GM18508 (cell line): ENCODE results near the gene SLC8A2.

Experiments used
- ATAC-seq: cut with Tn5 transposase; IDR thresholded peaks from one replicate; pipeline ENCODE4 v1.9.1; 2021; ENCODE audit warnings: moderate number of reproducible peaks; ENCODE audit not compliant: insufficient read depth, unreplicated experiment

Gene SLC8A2, protein sequence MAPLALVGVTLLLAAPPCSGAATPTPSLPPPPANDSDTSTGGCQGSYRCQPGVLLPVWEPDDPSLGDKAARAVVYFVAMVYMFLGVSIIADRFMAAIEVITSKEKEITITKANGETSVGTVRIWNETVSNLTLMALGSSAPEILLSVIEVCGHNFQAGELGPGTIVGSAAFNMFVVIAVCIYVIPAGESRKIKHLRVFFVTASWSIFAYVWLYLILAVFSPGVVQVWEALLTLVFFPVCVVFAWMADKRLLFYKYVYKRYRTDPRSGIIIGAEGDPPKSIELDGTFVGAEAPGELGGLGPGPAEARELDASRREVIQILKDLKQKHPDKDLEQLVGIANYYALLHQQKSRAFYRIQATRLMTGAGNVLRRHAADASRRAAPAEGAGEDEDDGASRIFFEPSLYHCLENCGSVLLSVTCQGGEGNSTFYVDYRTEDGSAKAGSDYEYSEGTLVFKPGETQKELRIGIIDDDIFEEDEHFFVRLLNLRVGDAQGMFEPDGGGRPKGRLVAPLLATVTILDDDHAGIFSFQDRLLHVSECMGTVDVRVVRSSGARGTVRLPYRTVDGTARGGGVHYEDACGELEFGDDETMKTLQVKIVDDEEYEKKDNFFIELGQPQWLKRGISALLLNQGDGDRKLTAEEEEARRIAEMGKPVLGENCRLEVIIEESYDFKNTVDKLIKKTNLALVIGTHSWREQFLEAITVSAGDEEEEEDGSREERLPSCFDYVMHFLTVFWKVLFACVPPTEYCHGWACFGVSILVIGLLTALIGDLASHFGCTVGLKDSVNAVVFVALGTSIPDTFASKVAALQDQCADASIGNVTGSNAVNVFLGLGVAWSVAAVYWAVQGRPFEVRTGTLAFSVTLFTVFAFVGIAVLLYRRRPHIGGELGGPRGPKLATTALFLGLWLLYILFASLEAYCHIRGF

DNA sequence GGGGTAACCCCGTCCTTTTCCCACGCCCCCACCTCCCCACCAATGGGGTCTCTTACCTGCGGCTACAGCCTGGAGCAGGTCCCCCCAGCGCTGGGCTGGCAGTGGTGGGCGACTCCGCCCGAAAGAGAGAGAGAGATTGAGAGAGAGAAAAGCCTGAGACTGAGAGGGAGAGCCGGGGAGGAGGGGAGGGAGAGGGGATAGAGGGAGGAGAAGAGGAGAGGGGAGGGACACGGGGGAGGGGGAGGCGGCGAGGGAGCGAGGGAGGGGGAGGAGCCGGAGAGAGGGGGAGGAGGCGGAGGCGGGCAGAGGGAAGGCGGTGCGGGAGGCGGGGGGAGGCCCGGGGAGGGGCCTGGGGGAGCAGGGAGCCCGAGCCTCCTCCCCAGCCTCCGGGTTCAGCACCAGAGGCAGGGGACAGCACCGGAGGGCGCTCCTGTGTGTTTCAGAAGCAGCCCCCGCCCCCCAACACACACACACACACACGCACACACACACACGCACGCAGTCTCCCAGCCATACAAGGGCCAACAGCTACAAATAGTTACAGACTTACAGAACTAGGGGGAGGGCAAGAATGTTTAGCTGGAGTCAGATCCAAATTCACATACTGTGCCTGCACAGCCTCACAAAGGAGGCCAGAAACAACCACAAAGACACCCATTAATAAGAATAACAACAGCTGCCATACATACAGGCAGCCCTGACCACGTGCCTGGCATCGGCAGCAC is at the start of gene SLC8A2:
Gene SLC8A2 (minus strand): TSS at position 161 of the 725 bp plus-strand sequence. CDS start 5,490 bp downstream, outside the sequence.
- no peak for ATAC-seq

DNA sequence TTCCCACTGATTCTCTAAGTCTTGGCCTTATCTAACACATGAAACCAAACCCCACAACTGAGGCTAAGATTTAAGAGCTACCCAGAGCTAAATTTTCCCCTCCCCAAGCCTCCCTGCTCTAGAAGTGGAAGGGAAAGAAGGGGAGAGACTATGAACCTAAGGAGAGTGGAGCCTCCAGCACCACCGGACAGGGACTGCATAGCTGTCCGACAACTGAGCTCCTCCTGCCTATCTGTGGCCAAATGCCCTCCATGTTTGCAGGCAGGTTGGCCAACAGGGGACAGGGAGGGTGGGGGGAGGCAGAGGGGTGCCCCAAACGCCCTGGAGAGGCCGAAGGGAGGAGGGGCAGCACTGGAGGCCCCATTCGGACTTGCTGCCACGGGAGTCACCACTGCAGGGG is 49.1 kb upstream of the SLC8A2 start:
- no peak for ATAC-seq

DNA sequence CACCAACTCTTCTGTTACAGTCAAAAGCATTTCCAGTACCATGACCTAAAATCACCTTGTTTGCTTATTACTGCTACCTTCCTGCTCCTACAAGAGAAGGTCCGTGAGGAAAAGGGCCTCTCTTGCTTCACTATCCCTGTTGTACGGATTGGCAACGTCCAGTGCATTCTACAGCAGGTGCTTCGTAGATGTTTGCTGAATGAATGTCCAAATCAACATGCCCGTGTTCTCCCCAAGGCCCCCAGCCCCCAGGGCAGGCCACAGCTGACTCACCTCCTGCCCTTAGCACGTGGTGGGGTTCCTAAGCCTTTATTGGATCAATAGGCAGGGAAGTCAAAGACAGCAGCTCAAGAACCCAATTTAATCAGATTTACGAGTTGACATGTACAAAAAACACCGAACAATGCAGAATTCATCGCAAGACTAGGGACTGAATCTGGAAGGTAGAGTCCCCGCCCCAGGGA is 48.7 kb upstream of the SLC8A2 start:
- ATAC-seq, result no peak

DNA sequence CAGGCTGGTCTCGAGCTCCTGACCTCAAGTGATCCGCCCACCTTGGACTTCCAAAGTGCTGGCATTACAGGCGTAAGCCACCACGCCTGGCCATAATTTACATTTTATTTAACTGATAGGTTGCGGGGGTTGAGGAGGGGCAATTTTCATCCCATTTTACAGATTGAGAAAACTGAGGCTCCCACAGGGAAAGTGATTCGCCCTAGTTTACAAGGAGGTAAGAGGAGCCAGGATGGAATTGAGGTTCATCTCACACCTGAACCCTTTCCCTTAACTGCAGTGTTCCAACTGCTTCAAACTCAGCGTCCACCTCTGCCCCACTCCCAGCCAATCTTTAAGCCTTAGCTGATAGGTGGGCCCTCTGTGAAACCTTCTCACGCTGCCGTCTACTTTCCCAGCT is 47.2 kb upstream of the SLC8A2 start:
- ATAC-seq, result no peak

DNA sequence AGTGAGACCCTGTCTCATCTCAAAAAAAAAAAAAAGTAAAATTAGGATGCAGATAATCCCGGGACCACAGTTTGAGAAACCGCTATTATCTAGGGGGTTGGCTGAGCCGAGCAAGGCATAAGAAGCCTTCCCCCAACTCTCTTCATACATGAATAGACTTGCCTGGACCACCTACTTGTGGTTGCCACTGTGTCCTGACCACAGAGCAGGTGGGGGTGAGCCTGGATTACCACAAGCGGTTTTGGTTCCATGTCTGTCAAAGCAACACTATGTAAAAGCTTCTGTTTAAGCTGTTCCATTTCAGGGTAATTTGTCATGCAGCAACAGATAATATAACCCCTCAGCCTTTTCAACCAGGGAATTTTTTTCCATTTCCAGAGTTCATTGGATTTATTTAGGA is 46.4 kb upstream of the SLC8A2 start:
- no peak for ATAC-seq

DNA sequence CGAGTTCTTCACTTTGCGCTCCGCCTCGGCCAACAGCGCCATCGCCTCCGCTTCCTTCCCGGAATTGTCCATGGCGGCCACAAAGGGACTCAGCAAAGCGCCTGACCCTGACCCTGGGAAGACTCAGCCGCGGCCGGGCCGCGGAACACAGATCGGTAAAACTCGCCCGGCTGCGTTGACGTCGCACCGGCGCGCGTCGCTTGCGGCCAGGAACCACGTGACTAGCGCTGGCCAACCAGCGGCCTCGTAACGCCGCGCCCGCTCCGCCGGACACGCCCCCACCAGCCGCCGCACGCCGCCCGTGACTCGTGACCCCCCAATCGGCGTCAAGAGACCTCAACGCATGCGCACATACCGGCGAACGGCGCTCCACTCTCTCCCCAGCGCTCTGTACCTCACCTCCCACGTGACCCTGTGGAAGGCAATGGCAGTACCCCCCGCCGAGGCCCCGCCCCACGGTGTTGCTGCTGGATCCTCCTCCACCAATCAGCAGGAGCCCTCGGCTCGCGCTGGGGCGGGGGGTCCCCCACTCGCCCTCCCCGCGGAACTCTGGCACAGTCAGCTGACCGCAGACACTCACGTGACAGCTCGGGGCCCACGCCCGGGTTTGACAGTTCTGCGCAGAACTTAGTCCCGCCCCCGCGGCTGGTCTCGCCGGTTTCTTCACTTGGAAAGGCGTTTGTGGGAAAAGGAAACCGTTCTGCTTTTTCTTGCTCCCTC is 43.3 kb upstream of the SLC8A2 start, which contains the start of gene NAPA:
Gene NAPA (minus strand): TSS at position 195 of the 720 bp plus-strand sequence. CDS start 123 bp downstream, at position 72.
- peak; percentile 67 for ATAC-seq

DNA sequence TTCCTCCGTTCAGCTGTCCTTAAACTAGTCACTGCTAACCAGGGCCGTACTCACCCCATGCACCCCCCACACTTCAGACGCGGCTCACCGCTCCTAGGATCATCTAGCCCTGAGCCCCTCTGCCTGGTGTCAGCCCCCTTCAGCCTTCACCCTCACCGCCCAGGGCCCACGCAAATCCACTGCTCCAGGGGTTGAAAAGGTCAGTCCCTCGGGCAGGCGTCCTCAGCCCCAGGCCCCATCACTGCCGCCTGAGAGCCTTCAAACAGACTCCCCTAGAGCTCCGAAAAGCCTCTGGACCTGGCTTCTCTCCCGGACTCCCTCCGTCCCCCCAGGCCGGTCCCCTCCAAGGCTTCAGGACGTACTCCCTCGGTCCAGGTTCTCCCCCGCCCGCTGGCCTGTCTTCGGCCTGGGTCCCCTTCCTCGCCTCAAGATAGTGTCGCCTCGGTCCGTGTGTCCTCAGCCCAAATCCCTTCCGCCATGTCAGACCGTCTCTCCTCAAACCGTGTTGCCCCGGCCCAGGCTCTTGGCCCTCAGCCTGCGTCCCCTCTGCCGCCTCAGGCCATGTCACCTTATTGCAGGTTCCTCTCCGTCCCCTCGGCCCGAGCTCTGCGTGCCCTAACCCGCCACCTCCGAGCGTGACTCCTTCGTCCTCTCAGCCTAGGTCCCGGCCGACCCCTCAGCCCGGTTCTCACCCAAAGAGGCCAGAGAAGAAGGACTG is 42.6 kb upstream of the SLC8A2 start:
- no peak for ATAC-seq

DNA sequence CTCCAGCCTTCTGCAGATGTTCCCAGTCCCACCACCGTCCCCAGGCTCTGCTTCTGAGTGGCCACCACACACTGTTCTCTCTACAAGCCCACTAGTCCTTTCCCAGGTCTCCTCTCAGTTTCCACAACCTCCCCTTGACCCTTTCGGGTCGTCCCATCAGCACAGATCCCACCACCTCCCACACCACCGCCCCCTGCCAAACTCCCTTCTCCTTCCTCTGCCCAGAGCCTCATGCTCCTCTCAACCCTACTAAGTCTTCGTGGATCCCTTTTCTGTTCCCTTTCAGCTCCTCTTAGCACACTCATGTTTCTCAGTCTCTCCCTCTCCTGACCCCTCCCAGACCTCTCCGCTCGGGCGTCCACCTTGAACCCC is 41.2 kb upstream of the SLC8A2 start:
- no peak for ATAC-seq

DNA sequence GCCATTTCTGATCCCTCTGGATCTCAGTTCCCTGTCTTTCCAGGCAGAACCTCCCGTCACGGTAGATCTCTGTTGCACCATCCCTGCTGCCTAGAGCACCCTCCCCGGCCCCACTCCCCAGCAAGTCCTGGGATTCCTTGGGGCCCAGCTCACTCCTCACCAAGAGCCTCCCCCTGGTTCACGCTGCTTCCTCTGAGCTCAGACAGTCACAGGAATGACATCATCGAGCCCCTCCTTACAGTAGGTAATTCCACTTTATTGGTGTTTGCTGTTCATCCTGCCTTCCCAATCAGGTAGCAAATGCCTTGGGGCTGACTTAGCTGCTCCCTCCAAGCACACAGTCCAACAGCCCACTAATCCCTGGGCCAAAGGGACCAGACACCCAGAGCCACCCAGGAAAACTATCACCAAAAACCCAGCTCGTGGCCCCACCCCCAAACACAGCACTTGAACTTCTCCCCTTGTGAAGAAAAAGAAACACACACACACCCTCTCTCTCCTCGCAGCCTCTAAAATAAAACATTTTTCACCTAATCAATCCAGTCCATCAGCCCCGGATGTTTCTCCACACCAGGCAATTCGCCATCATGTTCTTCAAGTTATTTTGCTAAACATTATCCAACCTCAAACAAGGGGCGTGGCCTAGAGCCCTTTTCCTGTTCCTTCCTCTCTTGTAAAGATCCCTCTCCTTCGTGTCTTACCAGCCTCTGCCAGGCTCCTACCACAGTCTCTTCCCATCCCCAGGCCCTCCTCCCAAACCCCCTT is 40.7 kb upstream of the SLC8A2 start:
- ATAC-seq, result no peak

DNA sequence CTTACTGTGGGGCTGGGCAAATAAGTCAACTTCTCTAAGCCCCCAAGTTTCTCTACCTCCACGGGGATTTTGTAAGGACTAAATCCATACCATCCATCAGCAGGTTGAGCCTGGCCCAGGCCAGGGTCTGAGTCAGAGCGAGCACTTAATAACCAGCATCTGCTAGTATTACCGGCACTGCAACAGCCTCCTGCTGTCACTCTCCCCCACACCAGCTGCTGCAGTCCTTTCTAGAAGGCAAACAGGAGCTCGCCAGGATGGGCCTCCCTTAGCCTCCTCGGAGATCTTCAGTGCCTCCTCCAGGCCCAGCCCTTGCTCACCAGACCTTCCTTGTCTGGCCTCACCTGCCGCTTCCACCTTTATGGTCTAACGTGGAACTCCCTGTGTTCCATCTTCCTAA is 40.0 kb upstream of the SLC8A2 start:
- ATAC-seq, result no peak

DNA sequence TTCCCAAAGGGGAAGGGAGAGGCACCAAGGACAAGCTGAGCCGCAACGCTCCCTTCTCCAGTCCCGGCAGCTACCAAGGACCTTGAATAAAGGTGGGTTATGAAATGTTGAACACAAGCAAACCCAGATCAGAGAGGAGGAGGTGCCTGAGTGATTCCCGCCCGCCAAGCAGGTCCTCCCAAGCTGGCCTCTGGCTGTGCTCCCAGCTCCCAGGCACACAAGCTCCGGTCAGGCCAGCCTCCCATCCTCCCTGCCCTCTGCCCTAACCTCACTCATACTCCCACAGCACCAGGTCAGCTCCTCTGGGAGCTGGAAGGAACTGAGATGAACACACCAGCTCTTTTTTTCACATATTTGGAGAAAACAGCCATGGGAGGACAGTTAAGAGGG is 39.4 kb upstream of the SLC8A2 start:
- ATAC-seq, result no peak

DNA sequence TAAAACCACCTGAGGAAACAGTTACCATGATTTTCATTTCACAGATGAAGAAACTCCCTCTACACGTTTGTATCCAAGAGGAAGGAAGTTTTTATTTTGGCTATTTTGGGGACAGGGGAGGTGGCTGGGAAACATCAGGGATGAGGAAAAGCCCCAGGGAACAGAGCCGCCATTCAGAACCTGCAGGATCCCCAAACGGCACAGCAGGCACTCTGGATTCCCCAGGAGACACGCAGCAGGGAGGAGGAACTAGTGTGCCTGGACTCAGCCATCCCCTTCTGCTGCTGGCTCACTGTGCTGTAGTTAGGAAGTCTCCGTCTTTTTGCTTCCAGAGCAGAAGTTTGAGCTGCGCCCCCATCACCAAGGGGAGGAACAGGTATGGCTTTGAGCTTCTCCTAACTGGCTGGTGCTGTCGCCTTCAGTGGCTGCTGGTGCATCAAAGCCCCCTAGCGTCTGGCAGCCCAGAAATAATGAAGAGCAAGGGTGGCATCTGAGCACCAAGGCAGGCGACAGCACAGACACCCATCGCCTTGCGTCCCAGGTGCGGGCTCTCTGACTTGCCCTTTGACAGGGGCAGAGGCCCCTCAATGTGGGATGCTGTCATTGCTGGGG is 38.9 kb upstream of the SLC8A2 start:
- ATAC-seq, result no peak

DNA sequence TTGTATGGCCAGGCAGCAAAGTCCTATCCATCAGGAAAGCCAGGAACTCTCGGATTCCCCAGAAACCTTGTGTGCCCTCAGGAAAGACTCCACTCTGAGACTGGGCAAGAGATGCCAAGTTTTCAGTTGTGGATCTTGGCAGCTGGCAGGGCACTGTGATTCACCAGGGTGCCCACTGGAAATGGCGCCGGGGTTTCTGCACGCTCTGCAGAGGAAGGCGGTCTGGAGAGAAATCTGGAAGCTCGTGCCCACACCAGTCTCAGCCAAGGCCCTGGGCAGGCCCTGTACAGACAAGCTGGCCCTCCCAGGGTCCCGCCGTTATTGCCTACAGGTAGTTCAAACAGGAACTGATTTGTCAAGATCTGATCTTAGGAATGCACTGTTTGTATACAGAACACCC is 38.3 kb upstream of the SLC8A2 start:
- no peak for ATAC-seq

DNA sequence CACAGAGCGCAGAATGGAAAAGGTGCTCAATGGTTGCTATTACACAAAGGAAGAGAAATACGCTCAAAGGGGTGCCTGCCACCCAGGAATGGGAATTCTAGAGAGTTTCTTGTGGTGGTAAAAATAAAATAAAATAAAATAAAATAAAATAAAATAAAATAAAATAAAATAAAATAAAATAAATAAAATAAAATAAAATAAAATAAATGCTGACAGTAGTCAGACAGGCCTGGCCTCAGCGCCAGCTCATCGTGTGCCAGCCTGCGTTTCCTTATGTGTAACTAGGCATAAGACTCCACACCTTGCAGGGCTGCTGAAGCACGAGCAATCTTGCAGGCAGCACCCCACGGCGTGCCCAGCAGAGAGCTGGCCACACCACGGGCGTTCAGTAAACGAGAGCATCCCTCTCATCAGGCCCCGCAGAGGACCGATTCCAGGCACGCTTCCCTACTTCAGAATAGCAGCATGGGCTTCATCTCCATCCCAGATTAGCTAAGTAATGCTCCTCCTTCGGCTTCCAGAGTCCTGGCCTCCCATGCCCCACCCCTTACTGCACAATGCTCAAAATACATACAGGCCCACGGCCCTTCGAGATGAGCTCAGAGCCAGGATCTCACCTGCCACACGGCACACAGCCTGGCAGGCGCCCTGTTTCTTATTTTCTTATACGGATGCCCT is 37.6 kb upstream of the SLC8A2 start:
- no peak for ATAC-seq

DNA sequence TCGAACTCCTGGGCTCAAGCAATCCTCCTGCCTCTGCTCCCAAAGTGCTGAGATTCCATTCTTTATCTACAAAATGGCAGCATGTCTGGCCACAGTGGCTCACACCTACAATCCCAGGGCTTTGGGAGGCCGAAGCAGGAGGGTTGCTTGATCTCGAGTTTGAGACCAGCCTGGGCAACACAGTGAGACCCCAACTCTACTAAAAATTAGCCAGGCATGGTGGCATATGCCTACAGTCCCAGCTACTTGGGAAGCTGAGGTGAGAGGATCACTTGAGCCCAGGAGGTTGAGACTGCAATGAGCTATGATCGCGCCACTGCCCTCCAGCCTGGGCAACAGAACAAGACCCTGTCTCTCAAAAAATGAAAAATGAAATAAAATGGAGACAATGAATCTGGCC is 37.0 kb upstream of the SLC8A2 start:
- ATAC-seq, result no peak

DNA sequence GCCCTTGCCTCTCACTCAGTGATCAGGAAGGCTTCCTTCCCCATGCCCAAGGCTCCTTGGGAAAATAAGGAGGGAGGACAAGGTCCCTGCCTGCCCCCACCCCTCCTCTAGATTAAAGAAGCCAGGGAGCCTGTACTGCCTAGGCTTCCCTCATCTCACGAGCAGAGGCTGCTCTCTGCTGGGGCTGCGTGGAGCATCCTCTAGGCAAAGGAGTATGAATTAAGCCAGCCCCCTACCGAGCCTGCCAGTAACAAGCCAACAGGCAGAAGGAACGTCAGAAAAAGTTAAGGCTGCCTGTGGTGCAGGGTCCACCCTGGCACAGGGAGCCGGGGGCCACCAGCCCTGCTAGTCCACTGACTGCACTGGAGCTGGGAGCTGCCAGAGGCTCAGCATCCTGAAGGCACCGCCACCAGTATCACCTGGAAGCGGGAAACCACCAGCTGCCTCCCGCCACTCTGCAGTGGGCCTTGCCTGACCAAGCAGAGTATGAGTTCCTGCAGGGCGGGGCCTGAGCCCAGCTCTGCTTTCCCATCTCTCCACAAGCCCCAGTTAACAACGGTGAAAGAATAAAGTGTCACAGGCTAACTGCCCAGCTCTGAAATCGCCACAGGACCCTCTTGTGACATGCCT is 36.3 kb upstream of the SLC8A2 start:
- ATAC-seq, result no peak

DNA sequence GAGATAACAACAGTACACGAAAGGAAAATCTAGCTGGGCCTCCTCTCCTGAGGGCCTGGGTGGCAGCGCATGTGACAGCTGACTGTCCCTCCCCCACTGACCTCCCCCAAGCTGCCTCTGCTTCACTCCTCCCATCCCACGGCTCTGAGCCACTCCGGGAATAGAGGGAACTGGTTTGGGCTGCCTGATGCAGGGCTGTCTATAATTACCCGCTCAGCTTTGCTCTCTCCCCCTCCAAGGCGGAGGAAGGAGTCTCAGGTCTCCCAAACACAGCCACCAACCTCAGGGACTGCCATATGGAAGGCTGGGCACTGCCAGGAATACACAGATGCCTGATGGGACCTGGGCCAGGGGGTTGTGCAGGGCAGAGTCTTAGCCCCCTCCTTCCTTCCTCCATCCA is 35.3 kb upstream of the SLC8A2 start:
- ATAC-seq, result no peak
